Measurements from ENCODE around the gene ARHGAP21.

DNA sequence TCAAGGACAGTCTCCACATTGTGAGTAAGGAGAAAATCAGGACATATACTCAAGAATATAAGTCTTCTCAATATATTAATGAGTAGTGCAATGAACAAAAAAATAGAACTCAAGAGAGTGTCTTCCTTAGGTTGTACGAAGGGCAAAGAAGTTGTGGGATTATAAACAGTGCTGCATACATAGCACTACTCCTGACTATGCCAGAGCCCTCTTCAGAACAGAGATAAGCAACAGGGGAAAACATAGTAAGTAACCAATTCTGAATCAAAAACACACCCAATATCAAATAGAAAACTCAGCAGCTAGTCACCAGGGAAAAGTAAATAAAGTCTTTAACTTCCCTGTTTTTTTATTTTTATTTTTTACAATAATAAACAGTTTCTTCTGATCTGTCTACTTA lies 10.6 kb downstream of the ARHGAP21 start:
- TF ChIP-seq CTCF (IDR thresholded peaks at IDR 0.05; ENCODE audit: low read length): no peak
- no peak for TF ChIP-seq EZH2 (optimal IDR thresholded peaks at IDR 0.05; ENCODE audit: low read depth, low read length)
- TF ChIP-seq EZH2phosphoT487 (IDR thresholded peaks at IDR 0.05; ENCODE audit: low read length): no peak

All from MM.1S (cell line).